ENCODE results near the gene TTLL7. TPM values are rescaled to one million over a fixed set of nuclear protein-coding genes. Genes with fewer than 3 reads are reported as not detected.

The TTLL7 gene
- total and polyA plus RNA-seq, 2 experiments from 2014 or later, result 4.1 to 6.7 TPM

- H3K27me3 ChIP-seq (ENCODE audit: insufficient read depth), result no peaks in the 10 kb centered on the region
- Mint-ChIP-seq H3K4me1 (peaks cover 5% of the 10 kb centered on the region; the same call in 2 of the 3 replicates), H3K9me3 (no peaks in the 10 kb centered on the region), H3K36me3 (ENCODE audit: low read depth) (no peaks in the 10 kb centered on the region), H3K27me3 (ENCODE audit: insufficient read depth, low read depth, poor library complexity) (no peaks in the 10 kb centered on the region), H3K27ac (no peak overlapping the region), H3K4me3 (no peak overlapping the region)
- H2AFZ ChIP-seq, result peak overlapping the region; percentile 60; the same call in 1 of the 2 replicates
- H3K4me1 ChIP-seq (ENCODE audit: insufficient read depth), result no peaks in the 10 kb centered on the region
- no peaks in the 10 kb centered on the region; the same call in 1 of the 2 replicates for H3K9me2 ChIP-seq (ENCODE audit: insufficient read depth)
- no peak overlapping the region for H3K4me2 ChIP-seq
- H3F3A ChIP-seq (replicated peaks; ENCODE audit: low read depth), result no peaks in the 10 kb centered on the region
- ATAC-seq, result no peak
- no peaks in the 10 kb centered on the region for H3K36me3 ChIP-seq (ENCODE audit: insufficient read depth)
- H4K20me1 ChIP-seq (replicated peaks; ENCODE audit: insufficient read depth), result no peaks in the 10 kb centered on the region
- TF ChIP-seq JUNB (IDR thresholded peaks at IDR 0.05; ENCODE audit: unreplicated experiment) (no peak), ETS1 (IDR thresholded peaks at IDR 0.05) (no peak), STAT1 (IDR thresholded peaks at IDR 0.05; ENCODE audit: unreplicated experiment) (no peak), POLR2AphosphoS5 (IDR thresholded peaks at IDR 0.05; ENCODE audit: low read depth) (no peak), ZNF114 (CRISPR knock-in tag; IDR thresholded peaks at IDR 0.05) (no peak), CREB1 (CRISPR knock-in tag; IDR thresholded peaks at IDR 0.05; ENCODE audit: low read depth) (no peak), REST (IDR thresholded peaks at IDR 0.05; ENCODE audit: unreplicated experiment) (no peak), EZH2 (IDR thresholded peaks at IDR 0.05; ENCODE audit: low read depth, unreplicated experiment) (no peak), ZNF331 (CRISPR knock-in tag; IDR thresholded peaks at IDR 0.05; ENCODE audit: low read depth) (no peak), ZNF462 (CRISPR knock-in tag; IDR thresholded peaks at IDR 0.05) (no peak), CTCF (conservative IDR thresholded peaks at IDR 0.05; ENCODE audit: low read depth in 2 of 2) (no peak), NANOG (IDR thresholded peaks at IDR 0.05; ENCODE audit: borderline replicate concordance) (no peak), EZH2phosphoT487 (IDR thresholded peaks at IDR 0.05; ENCODE audit: unreplicated experiment) (no peak)
- H3K79me2 ChIP-seq (replicated peaks; ENCODE audit: insufficient read depth), result no peaks in the 10 kb centered on the region
- H3K27ac ChIP-seq (ENCODE audit: low read depth), result no peak overlapping the region
- no peak overlapping the region for H3K4me3 ChIP-seq
- DNase-seq (ENCODE audit: low spot score), result no peak
Measured at GRCh38 chr1:83838573-83838972, 160.4 kb downstream of the TTLL7 start.

Data from GM23338 (cell line).